ENCODE data around the gene EEF2K. TPM values are rescaled to one million over a fixed set of nuclear protein-coding genes. Genes with fewer than 3 reads are reported as not detected.

The EEF2K gene
- total RNA-seq, 1 experiment from 2014 or later = 31.0 TPM

- H3K9me3 ChIP-seq (ENCODE audit: control insufficient read depth in 1 of 2, insufficient read depth in 1 of 2, low read depth in 1 of 2, low read length in 2 of 2) = no peaks in the 10 kb centered on the region
- CTCF ChIA-PET = no interaction called here
- intact Hi-C loops (cut with micrococcal nuclease) = no loop called here
- H3K9ac ChIP-seq (ENCODE audit: low read length) = no peak overlapping the region
- H3K9me2 ChIP-seq (ENCODE audit: insufficient read depth) = no peaks in the 10 kb centered on the region
- H3K27ac ChIP-seq (ENCODE audit: low read depth, low read length) = no peak overlapping the region
- BruUV-seq (replicated peaks) = no TSS peak
- ATAC-seq (no peak), DNase-seq (ENCODE audit: low read depth, low spot score) (no peak)
- H3K27me3 ChIP-seq (ENCODE audit: insufficient read depth, low read length) = no peaks in the 10 kb centered on the region
- POLR2A ChIA-PET = interaction anchor here (1.3 kb wide), 1 partner anchor 13 kb away, joined by 4 read pairs; no protein-coding TSS in a partner anchor
- H3K4me3 ChIP-seq (replicated peaks in 1 of 2; ENCODE audit: low read depth in 1 of 2, low read length in 2 of 2) = no peak overlapping the region
- no peak overlapping the region for H2AFZ ChIP-seq (ENCODE audit: low read depth, low read length, poor library complexity, severe bottlenecking)
- TF ChIP-seq EZH2phosphoT487 (IDR thresholded peaks at IDR 0.05; ENCODE audit: borderline replicate concordance) (no peak), POLR2A (IDR thresholded peaks at IDR 0.05; ENCODE audit: borderline replicate concordance, extremely low read depth, insufficient read depth, insufficient read length) (no peak), ATF3 (IDR thresholded peaks at IDR 0.05) (no peak), SIN3A (IDR thresholded peaks at IDR 0.05; ENCODE audit: low read depth) (no peak), TCF7L2 (IDR thresholded peaks at IDR 0.05; ENCODE audit: borderline replicate concordance, extremely low read depth, insufficient read depth, insufficient read length) (no peak), SP1 (IDR thresholded peaks at IDR 0.05; ENCODE audit: low read depth) (no peak), CTCF (IDR thresholded peaks at IDR 0.05 in 2 of 3, conservative IDR thresholded peaks at IDR 0.05 in 1 of 3; ENCODE audit: borderline replicate concordance in 1 of 3, insufficient read depth in 1 of 3, low read depth in 2 of 3, low read length in 2 of 3) (no peak), CEBPB (IDR thresholded peaks at IDR 0.05; ENCODE audit: low read depth) (no peak), ZBTB33 (IDR thresholded peaks at IDR 0.05; ENCODE audit: extremely low read depth, insufficient replicate concordance, low read length) (no peak), RAD21 (IDR thresholded peaks at IDR 0.05; ENCODE audit: low read depth) (no peak), ZFX (IDR thresholded peaks at IDR 0.05) (no peak), POLR2AphosphoS5 (IDR thresholded peaks at IDR 0.05; ENCODE audit: low read depth, low read length) (no peak)
- peaks cover 27 to 39% of the 10 kb centered on the region in 2 experiments for H3K4me1 ChIP-seq (ENCODE audit: control insufficient read depth in 1 of 2, insufficient read depth in 2 of 2, low read length in 2 of 2)
- RAD21 ChIA-PET (ENCODE audit: low non-redundant PET in 1 of 2, low total read pairs in 2 of 2, uncharacterized antibody in 2 of 2, unreplicated experiment in 2 of 2) = no interaction called here
- no peaks in the 10 kb centered on the region for H3K36me3 ChIP-seq (ENCODE audit: control insufficient read depth in 1 of 2, insufficient read depth in 2 of 2, low read length in 2 of 2)
- H3K79me2 ChIP-seq (ENCODE audit: insufficient read depth, low read length) = peaks cover 28% of the 10 kb centered on the region
- no peak overlapping the region for H3K4me2 ChIP-seq (ENCODE audit: low read length)
- no peaks in the 10 kb centered on the region for H4K20me1 ChIP-seq (ENCODE audit: insufficient read depth)
Observed at GRCh38 chr16:22204091-22204655, 1.9 kb upstream of the EEF2K start.
